Parathyroid adenoma (tissue), 2 donors: ENCODE data around the gene POLD4.
A peak's percentile ranks its signal among the peaks of the same experiment; 100 is the strongest.

Experiments used
- H2AFZ ChIP-seq: fragments of 300-600 bp; sonication (generic); one replicate; pipeline ENCODE4 v1.7.0; 2017; ENCODE audit warnings: antibody characterized with exemption, mild to moderate bottlenecking
- H3K27ac ChIP-seq: fragments of 300-600 bp; sonication (generic); one replicate; pipeline ENCODE4 v1.7.0; 2017
- H3K27me3 ChIP-seq: fragments of 300-600 bp; sonication (generic); one replicate; pipeline ENCODE4 v1.7.0; 2017; ENCODE audit warnings: low read length; ENCODE audit not compliant: control insufficient read depth, insufficient read depth
- H3K36me3 ChIP-seq: fragments of 300-600 bp; sonication (generic); one replicate; pipeline ENCODE4 v1.7.0; 2017; ENCODE audit warnings: low read length; ENCODE audit not compliant: control insufficient read depth, insufficient read depth
- H3K4me1 ChIP-seq: fragments of 300-600 bp; sonication (generic); one replicate; pipeline ENCODE4 v1.7.0; 2017; ENCODE audit warnings: control low read depth
- H3K4me2 ChIP-seq: fragments of 300-600 bp; sonication (generic); one replicate; pipeline ENCODE4 v1.7.0; 2017; ENCODE audit warnings: low read length
- H3K4me3 ChIP-seq: fragments of 300-600 bp; sonication (generic); one replicate; pipeline ENCODE4 v1.7.0; 2017; ENCODE audit warnings: low read depth, low read length
- H3K79me2 ChIP-seq: fragments of 300-600 bp; sonication (generic); one replicate; pipeline ENCODE4 v1.7.0; 2017; ENCODE audit warnings: control low read depth
- H3K9ac ChIP-seq: fragments of 300-600 bp; sonication (generic); one replicate; pipeline ENCODE4 v1.7.0; 2017; ENCODE audit warnings: mild to moderate bottlenecking
- H3K9me3 ChIP-seq: fragments of 300-600 bp; sonication (generic); one replicate; pipeline ENCODE4 v1.7.0; 2017; ENCODE audit warnings: low read length; ENCODE audit not compliant: control insufficient read depth
- TF ChIP-seq, protein P1 (sequence below): fragments of 300-600 bp; sonication (generic); IDR thresholded peaks from one replicate; pipeline ENCODE4 v1.7.0; 2017; ENCODE audit warnings: antibody characterized with exemption, mild to moderate bottlenecking
- donor health status: primary hyperparathyroidism.

The POLD4 gene

DNA sequence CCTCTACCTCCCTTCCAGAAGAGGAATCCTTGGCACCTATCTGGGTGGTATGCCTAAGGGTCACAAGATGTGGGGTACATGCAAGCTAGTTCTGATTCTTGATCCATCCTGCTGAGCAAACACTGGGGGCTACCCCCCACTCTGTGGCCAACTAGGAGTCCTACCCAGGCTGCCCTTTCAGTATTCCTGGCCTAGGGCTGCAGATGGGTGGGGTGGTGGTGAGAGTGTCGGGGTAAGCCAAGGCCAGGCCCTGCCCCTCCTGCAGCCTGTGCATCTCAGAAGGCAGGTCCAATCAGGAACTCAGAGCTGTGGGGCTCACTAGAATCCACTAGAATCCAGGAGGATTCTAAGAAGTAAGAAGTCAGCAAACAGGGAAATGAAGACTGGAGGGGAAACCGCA is 39.1 kb downstream of the POLD4 start:
- H3K4me2 ChIP-seq, result no peak overlapping the region
- TF ChIP-seq, protein P1, sequence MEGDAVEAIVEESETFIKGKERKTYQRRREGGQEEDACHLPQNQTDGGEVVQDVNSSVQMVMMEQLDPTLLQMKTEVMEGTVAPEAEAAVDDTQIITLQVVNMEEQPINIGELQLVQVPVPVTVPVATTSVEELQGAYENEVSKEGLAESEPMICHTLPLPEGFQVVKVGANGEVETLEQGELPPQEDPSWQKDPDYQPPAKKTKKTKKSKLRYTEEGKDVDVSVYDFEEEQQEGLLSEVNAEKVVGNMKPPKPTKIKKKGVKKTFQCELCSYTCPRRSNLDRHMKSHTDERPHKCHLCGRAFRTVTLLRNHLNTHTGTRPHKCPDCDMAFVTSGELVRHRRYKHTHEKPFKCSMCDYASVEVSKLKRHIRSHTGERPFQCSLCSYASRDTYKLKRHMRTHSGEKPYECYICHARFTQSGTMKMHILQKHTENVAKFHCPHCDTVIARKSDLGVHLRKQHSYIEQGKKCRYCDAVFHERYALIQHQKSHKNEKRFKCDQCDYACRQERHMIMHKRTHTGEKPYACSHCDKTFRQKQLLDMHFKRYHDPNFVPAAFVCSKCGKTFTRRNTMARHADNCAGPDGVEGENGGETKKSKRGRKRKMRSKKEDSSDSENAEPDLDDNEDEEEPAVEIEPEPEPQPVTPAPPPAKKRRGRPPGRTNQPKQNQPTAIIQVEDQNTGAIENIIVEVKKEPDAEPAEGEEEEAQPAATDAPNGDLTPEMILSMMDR, result no peak
- no peak overlapping the region for H3K4me3 ChIP-seq
- no peak overlapping the region for H2AFZ ChIP-seq
- no peaks in the 10 kb centered on the region for H3K27me3 ChIP-seq
- peaks cover 14% of the 10 kb centered on the region for H3K79me2 ChIP-seq
- H3K27ac ChIP-seq, result no peak overlapping the region
- no peaks in the 10 kb centered on the region for H3K36me3 ChIP-seq
- H3K9me3 ChIP-seq, result no peaks in the 10 kb centered on the region
- peaks cover 3% of the 10 kb centered on the region for H3K4me1 ChIP-seq
- no peak overlapping the region for H3K9ac ChIP-seq

DNA sequence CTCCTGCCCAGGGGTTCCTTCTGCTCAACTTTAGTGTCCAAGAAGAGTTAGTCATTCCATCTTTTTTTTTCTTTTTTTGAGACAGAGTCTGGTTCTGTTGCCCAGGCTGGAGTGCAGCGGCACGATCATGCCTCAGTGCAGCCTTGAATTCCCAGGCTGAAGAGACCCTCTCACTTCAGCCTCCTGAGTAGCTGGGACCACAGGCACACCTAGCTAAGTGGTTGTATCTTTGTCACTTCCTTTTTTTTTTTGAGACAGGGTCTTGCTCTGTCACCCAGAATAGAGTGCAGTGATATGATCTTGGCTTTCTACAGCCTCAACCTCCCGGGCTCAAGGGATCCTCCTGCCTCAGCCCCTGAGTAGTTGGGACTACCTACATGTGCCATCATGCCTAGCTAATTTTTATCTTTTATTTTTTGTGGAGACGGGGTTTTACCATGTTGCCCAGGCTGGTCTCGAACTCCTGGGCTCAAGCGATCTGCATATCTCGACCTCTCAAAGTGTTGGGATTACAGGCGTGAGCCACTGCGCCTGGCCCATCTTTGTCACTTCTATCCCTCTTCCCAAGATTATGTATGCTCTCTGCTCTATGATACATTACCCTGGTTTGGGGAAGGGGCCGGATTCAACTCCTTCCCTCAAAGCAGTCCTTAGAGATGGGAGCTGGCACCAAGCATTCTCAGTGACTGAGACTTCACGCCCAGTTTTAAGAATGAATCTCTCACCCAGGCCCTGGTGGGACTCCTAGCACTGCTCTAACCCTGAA is 40.0 kb downstream of the POLD4 start:
- Histone ChIP-seq H2AFZ (no peak overlapping the region), H3K27ac (peak overlapping the region; percentile 70), H3K27me3 (no peaks in the 10 kb centered on the region), H3K9ac (no peak overlapping the region), H3K9me3 (no peaks in the 10 kb centered on the region), H3K4me2 (no peak overlapping the region), H3K79me2 (peaks cover 5% of the 10 kb centered on the region), H3K4me1 (no peaks in the 10 kb centered on the region), H3K36me3 (no peaks in the 10 kb centered on the region), H3K4me3 (no peak overlapping the region)
- TF ChIP-seq, protein P1, result no peak

DNA sequence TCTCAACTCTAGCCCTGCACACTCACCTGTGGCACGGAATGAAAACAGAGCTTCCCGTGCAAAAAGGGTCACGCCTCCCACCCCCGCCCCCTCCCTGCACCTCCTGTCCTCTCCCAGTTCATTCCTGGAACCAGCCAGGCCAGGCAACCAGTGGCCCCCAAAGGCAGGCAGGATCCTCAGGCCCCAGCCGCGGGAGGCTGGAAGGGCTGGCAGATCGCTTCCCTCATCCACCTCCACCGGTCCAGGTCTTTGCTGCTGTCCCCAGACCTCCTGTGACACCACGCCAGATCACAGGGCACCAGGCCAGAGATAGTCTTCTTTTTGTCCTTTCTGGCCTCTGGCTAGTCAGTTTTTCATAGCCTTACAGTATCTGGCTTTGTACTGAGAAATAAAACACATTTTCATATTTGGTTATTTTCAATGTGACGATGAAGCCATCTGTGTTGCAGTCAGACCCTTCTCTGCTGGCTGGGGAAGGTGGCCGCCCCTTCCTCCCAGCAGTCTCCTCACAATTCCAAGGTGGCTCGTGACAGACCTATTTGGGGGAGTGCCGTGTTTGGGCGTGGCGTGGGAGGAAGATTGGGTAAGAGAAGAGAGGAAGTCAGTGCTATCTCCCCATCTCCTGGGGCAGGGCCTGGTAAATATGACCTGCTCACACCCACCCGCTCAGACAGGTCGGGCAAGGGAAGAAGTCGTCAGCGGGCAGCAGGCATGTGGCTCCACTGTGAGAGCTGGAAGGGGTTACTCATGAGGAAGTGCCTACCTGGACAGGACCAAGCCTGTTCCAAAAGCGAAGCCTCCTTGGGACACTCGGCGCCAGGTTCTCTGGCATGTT is 40.9 kb downstream of the POLD4 start:
- no peak overlapping the region for H3K4me2 ChIP-seq

DNA sequence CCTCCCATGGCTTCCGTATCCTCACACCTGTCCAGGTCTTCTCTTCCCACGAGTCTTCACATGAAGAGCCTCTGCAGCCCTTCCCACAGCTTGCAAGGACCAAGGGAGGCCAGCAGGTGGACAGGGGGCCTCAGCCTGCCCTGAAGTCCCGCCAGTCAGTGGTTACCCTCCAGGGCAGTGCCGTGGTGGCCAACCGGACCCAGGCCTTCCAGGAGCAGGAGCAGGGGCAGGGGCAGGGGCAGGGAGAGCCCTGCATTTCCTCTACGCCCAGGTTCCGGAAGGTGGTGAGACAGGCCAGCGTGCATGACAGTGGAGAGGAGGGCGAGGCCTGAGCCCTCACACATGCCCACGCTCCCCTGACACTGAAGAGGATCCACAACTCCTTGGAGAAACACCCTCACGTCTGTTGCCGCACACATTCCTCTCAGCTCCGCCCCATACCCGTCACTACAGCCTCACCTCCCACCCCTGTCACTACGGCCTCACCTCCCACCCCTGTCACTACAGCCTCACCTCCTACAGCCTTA is 41.7 kb downstream of the POLD4 start:
- H3K79me2 ChIP-seq, result no peaks in the 10 kb centered on the region
- H3K4me2 ChIP-seq, result no peak overlapping the region
- TF ChIP-seq, protein P1, result no peak
- no peaks in the 10 kb centered on the region for H3K4me1 ChIP-seq
- no peak overlapping the region for H3K4me3 ChIP-seq
- H2AFZ ChIP-seq, result no peak overlapping the region
- H3K27me3 ChIP-seq, result no peaks in the 10 kb centered on the region
- H3K27ac ChIP-seq, result no peak overlapping the region
- no peak overlapping the region for H3K9ac ChIP-seq
- H3K9me3 ChIP-seq, result no peaks in the 10 kb centered on the region
- H3K36me3 ChIP-seq, result no peaks in the 10 kb centered on the region

More for the DNA sequence above, 40.9 kb downstream of the POLD4 start:
- Histone ChIP-seq H2AFZ (peak overlapping the region; percentile 12), H3K27ac (peak overlapping the region; percentile 70), H3K27me3 (no peaks in the 10 kb centered on the region), H3K4me3 (no peak overlapping the region), H3K4me1 (no peaks in the 10 kb centered on the region), H3K9ac (no peak overlapping the region), H3K9me3 (no peaks in the 10 kb centered on the region), H3K36me3 (no peaks in the 10 kb centered on the region), H3K79me2 (no peaks in the 10 kb centered on the region)
- TF ChIP-seq, protein P1, result no peak
